ENCODE results near the gene OXLD1. TPM values are rescaled to one million over a fixed set of nuclear protein-coding genes. Genes with fewer than 3 reads are reported as not detected.

Gene OXLD1
- total RNA-seq, 1 experiment from 2014 or later, result 75.9 TPM

DNA sequence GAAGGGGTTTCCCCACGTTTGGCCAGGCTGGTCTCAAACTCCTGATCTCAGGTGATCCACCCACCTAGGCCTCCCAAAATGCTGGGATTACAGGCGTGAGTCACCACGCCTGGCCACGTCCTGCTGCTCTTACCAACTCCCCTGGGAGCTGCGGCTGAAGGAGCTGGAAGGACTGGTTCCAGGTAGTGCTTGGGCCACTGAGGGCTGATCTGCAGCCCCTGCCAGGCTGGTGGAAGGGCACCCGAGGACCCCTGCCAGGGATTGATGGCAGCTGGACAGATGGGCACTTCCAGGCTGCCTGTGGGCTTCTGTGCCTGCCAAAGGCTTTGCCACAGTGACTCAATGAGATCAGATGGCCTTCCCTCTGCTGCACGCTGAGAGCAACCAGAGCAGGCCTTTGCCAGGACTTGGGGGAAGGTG lies 2.3 kb downstream of the OXLD1 start:
- Histone ChIP-seq H3K27ac (ENCODE audit: low read depth, low read length) (peak overlapping the region; percentile 86), H3K27me3 (ENCODE audit: insufficient read depth, low read length) (no peaks in the 10 kb centered on the region), H3K4me1 (ENCODE audit: control insufficient read depth in 1 of 2, insufficient read depth in 2 of 2, low read length in 2 of 2) (peaks cover 40 to 48% of the 10 kb centered on the region in 2 experiments), H3K9ac (ENCODE audit: low read length) (peak overlapping the region; percentile 97), H3K9me2 (ENCODE audit: insufficient read depth) (no peaks in the 10 kb centered on the region), H3K79me2 (ENCODE audit: insufficient read depth, low read length) (peaks cover 42% of the 10 kb centered on the region), H4K20me1 (ENCODE audit: insufficient read depth) (peaks cover 3% of the 10 kb centered on the region; the same call in 1 of the 2 replicates), H3K4me2 (ENCODE audit: low read length) (peak overlapping the region; percentile 89), H3K9me3 (ENCODE audit: control insufficient read depth in 1 of 2, insufficient read depth in 1 of 2, low read depth in 1 of 2, low read length in 2 of 2) (no peaks in the 10 kb centered on the region), H2AFZ (ENCODE audit: low read depth, low read length, poor library complexity, severe bottlenecking) (no peak overlapping the region), H3K4me3 (replicated peaks in 1 of 2; ENCODE audit: low read depth in 1 of 2, low read length in 2 of 2) (peak overlapping the region in 1 of 2 experiments; percentile 19; a peak in 1 of 4 replicates), H3K36me3 (ENCODE audit: control insufficient read depth in 1 of 2, insufficient read depth in 2 of 2, low read length in 2 of 2) (peaks cover 6 to 19% of the 10 kb centered on the region in 2 experiments; a peak in 3 of 4 replicates)
- POLR2A ChIA-PET, result interaction anchor here (0.9 kb wide), 1 partner anchor 20 kb away, joined by 3 read pairs; the partner anchor contains the start of gene HGS
- CTCF ChIA-PET, result no interaction called here
- peak; percentile 64 for DNase-seq (ENCODE audit: low read depth, low spot score)
- peak; percentile 46 for ATAC-seq
- intact Hi-C loops (cut with micrococcal nuclease), result no loop called here
- RAD21 ChIA-PET (ENCODE audit: low non-redundant PET in 1 of 2, low total read pairs in 2 of 2, uncharacterized antibody in 2 of 2, unreplicated experiment in 2 of 2), result no interaction called here
- no TSS peak for BruUV-seq (replicated peaks)
- no peak for TF ChIP-seq POLR2A (IDR thresholded peaks at IDR 0.05; ENCODE audit: borderline replicate concordance, extremely low read depth, insufficient read depth, insufficient read length)
- peak; percentile 56; the same call in 1 of the 2 replicates for TF ChIP-seq POLR2AphosphoS5 (IDR thresholded peaks at IDR 0.05; ENCODE audit: low read depth, low read length)
- no peak for TF ChIP-seq EZH2phosphoT487 (IDR thresholded peaks at IDR 0.05; ENCODE audit: borderline replicate concordance)
- TF ChIP-seq YY1 (IDR thresholded peaks at IDR 0.05; ENCODE audit: extremely low read depth, insufficient replicate concordance, low read depth, low read length), result no peak
- peak; percentile 79; the same call in 1 of the 2 replicates for TF ChIP-seq CBX3 (IDR thresholded peaks at IDR 0.05; ENCODE audit: low read depth)
- TF ChIP-seq FOSL1 (IDR thresholded peaks at IDR 0.05; ENCODE audit: low read depth), result no peak; the same call in 1 of the 2 replicates
- TF ChIP-seq, protein P1, sequence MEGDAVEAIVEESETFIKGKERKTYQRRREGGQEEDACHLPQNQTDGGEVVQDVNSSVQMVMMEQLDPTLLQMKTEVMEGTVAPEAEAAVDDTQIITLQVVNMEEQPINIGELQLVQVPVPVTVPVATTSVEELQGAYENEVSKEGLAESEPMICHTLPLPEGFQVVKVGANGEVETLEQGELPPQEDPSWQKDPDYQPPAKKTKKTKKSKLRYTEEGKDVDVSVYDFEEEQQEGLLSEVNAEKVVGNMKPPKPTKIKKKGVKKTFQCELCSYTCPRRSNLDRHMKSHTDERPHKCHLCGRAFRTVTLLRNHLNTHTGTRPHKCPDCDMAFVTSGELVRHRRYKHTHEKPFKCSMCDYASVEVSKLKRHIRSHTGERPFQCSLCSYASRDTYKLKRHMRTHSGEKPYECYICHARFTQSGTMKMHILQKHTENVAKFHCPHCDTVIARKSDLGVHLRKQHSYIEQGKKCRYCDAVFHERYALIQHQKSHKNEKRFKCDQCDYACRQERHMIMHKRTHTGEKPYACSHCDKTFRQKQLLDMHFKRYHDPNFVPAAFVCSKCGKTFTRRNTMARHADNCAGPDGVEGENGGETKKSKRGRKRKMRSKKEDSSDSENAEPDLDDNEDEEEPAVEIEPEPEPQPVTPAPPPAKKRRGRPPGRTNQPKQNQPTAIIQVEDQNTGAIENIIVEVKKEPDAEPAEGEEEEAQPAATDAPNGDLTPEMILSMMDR (IDR thresholded peaks at IDR 0.05 in 2 of 3, conservative IDR thresholded peaks at IDR 0.05 in 1 of 3; ENCODE audit: borderline replicate concordance in 1 of 3, insufficient read depth in 1 of 3, low read depth in 2 of 3, low read length in 2 of 3), result no peak
- TF ChIP-seq EGR1 (IDR thresholded peaks at IDR 0.05; ENCODE audit: low read depth), result peak; percentile 78
- TF ChIP-seq CEBPB (IDR thresholded peaks at IDR 0.05; ENCODE audit: low read depth), result no peak
- TF ChIP-seq SIN3A (IDR thresholded peaks at IDR 0.05; ENCODE audit: low read depth), result no peak
- TF ChIP-seq SRF (IDR thresholded peaks at IDR 0.05; ENCODE audit: low read depth), result no peak
- no peak for TF ChIP-seq RAD21 (IDR thresholded peaks at IDR 0.05; ENCODE audit: low read depth)
- no peak for TF ChIP-seq ELF1 (IDR thresholded peaks at IDR 0.05; ENCODE audit: borderline replicate concordance, low read depth)
- TF ChIP-seq JUND (IDR thresholded peaks at IDR 0.05), result no peak; the same call in 1 of the 2 replicates
- no peak; the same call in 1 of the 2 replicates for TF ChIP-seq ZFX (IDR thresholded peaks at IDR 0.05)
- TF ChIP-seq, protein P2, sequence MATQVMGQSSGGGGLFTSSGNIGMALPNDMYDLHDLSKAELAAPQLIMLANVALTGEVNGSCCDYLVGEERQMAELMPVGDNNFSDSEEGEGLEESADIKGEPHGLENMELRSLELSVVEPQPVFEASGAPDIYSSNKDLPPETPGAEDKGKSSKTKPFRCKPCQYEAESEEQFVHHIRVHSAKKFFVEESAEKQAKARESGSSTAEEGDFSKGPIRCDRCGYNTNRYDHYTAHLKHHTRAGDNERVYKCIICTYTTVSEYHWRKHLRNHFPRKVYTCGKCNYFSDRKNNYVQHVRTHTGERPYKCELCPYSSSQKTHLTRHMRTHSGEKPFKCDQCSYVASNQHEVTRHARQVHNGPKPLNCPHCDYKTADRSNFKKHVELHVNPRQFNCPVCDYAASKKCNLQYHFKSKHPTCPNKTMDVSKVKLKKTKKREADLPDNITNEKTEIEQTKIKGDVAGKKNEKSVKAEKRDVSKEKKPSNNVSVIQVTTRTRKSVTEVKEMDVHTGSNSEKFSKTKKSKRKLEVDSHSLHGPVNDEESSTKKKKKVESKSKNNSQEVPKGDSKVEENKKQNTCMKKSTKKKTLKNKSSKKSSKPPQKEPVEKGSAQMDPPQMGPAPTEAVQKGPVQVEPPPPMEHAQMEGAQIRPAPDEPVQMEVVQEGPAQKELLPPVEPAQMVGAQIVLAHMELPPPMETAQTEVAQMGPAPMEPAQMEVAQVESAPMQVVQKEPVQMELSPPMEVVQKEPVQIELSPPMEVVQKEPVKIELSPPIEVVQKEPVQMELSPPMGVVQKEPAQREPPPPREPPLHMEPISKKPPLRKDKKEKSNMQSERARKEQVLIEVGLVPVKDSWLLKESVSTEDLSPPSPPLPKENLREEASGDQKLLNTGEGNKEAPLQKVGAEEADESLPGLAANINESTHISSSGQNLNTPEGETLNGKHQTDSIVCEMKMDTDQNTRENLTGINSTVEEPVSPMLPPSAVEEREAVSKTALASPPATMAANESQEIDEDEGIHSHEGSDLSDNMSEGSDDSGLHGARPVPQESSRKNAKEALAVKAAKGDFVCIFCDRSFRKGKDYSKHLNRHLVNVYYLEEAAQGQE (IDR thresholded peaks at IDR 0.05; ENCODE audit: low read depth), result no peak
- no peak for TF ChIP-seq EZH2 (IDR thresholded peaks at IDR 0.05)
- TF ChIP-seq, protein P3, sequence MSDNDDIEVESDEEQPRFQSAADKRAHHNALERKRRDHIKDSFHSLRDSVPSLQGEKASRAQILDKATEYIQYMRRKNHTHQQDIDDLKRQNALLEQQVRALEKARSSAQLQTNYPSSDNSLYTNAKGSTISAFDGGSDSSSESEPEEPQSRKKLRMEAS (IDR thresholded peaks at IDR 0.05), result peak; percentile 62; the same call in 1 of the 2 replicates
- TF ChIP-seq, protein P4, sequence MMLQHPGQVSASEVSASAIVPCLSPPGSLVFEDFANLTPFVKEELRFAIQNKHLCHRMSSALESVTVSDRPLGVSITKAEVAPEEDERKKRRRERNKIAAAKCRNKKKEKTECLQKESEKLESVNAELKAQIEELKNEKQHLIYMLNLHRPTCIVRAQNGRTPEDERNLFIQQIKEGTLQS (IDR thresholded peaks at IDR 0.05), result no peak
- no peak for TF ChIP-seq TCF7L2 (IDR thresholded peaks at IDR 0.05; ENCODE audit: borderline replicate concordance, extremely low read depth, insufficient read depth, insufficient read length)
- no peak for TF ChIP-seq SP1 (IDR thresholded peaks at IDR 0.05; ENCODE audit: low read depth)
- TF ChIP-seq ZNF274 (IDR thresholded peaks at IDR 0.05; ENCODE audit: low read depth, low read length), result no peak

All from HCT116 (cell line).